Liver (tissue), 9 donors: Measurements from ENCODE around the gene MASP1. TPM values are rescaled to one million over a fixed set of nuclear protein-coding genes. Genes with fewer than 3 reads are reported as not detected.

Source experiments
- DNase-seq: peaks from one replicate; pipeline ENCODE4 v3.0.0-alpha.2; 2017; ENCODE audit warnings: low spot score
- H3K27ac ChIP-seq, 2 donors: one replicate each; pipeline ENCODE4 v1.7.0; 2013; ENCODE audit warnings: inconsistent platforms in 2 of 2, low read length in 2 of 2, control low read depth in 1 of 2, low read depth in 1 of 2, mild to moderate bottlenecking in 1 of 2
- H3K27me3 ChIP-seq, 4 donors: one replicate each; pipeline versions ENCODE4 v1.6.1 to v1.7.0; 2013; ENCODE audit warnings: low read length in 3 of 4, inconsistent platforms in 1 of 4, mild to moderate bottlenecking in 1 of 4, moderate library complexity in 1 of 4; ENCODE audit not compliant: control insufficient read depth in 4 of 4, insufficient read depth in 4 of 4
- H3K36me3 ChIP-seq, 4 donors: one replicate each; pipeline versions ENCODE4 v1.6.1 to v1.7.0; 2013; ENCODE audit warnings: low read length in 3 of 4, mild to moderate bottlenecking in 3 of 4, low read depth in 1 of 4, moderate library complexity in 1 of 4; ENCODE audit not compliant: control insufficient read depth in 4 of 4, insufficient read depth in 3 of 4
- H3K4me1 ChIP-seq, 4 donors: one replicate each; pipeline versions ENCODE4 v1.6.1 to v1.7.0; 2013; ENCODE audit warnings: low read length in 3 of 4, mild to moderate bottlenecking in 3 of 4, moderate library complexity in 1 of 4; ENCODE audit not compliant: control insufficient read depth in 4 of 4, insufficient read depth in 4 of 4
- H3K4me3 ChIP-seq, 3 donors: one replicate each; pipeline versions ENCODE4 v1.6.1 to v1.7.0; 2013; ENCODE audit warnings: low read length in 3 of 3, control low read depth in 1 of 3, low read depth in 1 of 3, mild to moderate bottlenecking in 1 of 3
- H3K9ac ChIP-seq, 2 donors: one replicate each; pipeline ENCODE4 v1.7.0; 2013; ENCODE audit warnings: low read length in 2 of 2, mild to moderate bottlenecking in 2 of 2, moderate library complexity in 2 of 2, control low read depth in 1 of 2, low read depth in 1 of 2
- H3K9me3 ChIP-seq, 4 donors: one replicate each; pipeline versions ENCODE4 v1.6.1 to v1.7.0; 2013; ENCODE audit warnings: low read length in 3 of 4; ENCODE audit not compliant: control insufficient read depth in 4 of 4
- ATF3 ChIP-seq: IDR thresholded peaks from 2 replicates; pipeline ENCODE4 v1.6.1; 2016; ENCODE audit warnings: antibody characterized with exemption
- EGR1 ChIP-seq, 2 donors: IDR thresholded peaks; 2 replicates each; pipeline ENCODE4 v1.6.1; 2016 to 2018; ENCODE audit warnings: antibody characterized with exemption in 2 of 2, low read depth in 2 of 2
- FOXA1 ChIP-seq: IDR thresholded peaks from 2 replicates; pipeline ENCODE4 v1.6.1; 2016; ENCODE audit warnings: antibody characterized with exemption
- FOXA2 ChIP-seq: IDR thresholded peaks from 2 replicates; pipeline ENCODE4 v1.6.1; 2016; ENCODE audit warnings: antibody characterized with exemption
- GABPA ChIP-seq, 2 donors: IDR thresholded peaks in 1 of 2; conservative IDR thresholded peaks in 1 of 2; 2 replicates each; pipeline ENCODE4 v1.6.1; 2016; ENCODE audit warnings: antibody characterized with exemption in 2 of 2, mild to moderate bottlenecking in 1 of 2, moderate library complexity in 1 of 2
- HNF4A ChIP-seq, 2 donors: conservative IDR thresholded peaks; 2 replicates each; pipeline ENCODE4 v1.6.1; 2016; ENCODE audit warnings: antibody characterized with exemption in 2 of 2, mild to moderate bottlenecking in 2 of 2
- HNF4G ChIP-seq: IDR thresholded peaks from 2 replicates; pipeline ENCODE4 v1.6.1; 2016; ENCODE audit warnings: antibody characterized with exemption
- JUND ChIP-seq, 2 donors: IDR thresholded peaks; 2 replicates each; pipeline ENCODE4 v1.6.1; 2016; ENCODE audit warnings: antibody characterized with exemption in 2 of 2
- MAX ChIP-seq: IDR thresholded peaks from 2 replicates; pipeline ENCODE4 v1.6.1; 2016; ENCODE audit warnings: antibody characterized with exemption
- NR2F2 ChIP-seq: IDR thresholded peaks from 2 replicates; pipeline ENCODE4 v1.6.1; 2016; ENCODE audit warnings: antibody characterized with exemption
- RAD21 ChIP-seq, 2 donors: IDR thresholded peaks; 2 replicates each; pipeline ENCODE4 v1.6.1; 2016; ENCODE audit warnings: antibody characterized with exemption in 2 of 2, mild to moderate bottlenecking in 2 of 2
- RXRA ChIP-seq, 2 donors: IDR thresholded peaks; 2 replicates each; pipeline ENCODE4 v1.6.1; 2017 to 2018; ENCODE audit warnings: antibody characterized with exemption in 2 of 2, mild to moderate bottlenecking in 1 of 2
- TAF1 ChIP-seq: conservative IDR thresholded peaks from 2 replicates; pipeline ENCODE4 v1.6.1; 2016; ENCODE audit warnings: antibody characterized with exemption, mild to moderate bottlenecking
- YY1 ChIP-seq: IDR thresholded peaks from 2 replicates; pipeline ENCODE4 v1.6.1; 2016; ENCODE audit warnings: antibody characterized with exemption, mild to moderate bottlenecking
- ZBTB33 ChIP-seq: IDR thresholded peaks from 2 replicates; pipeline ENCODE4 v1.6.1; 2016; ENCODE audit warnings: antibody characterized with exemption
- WGBS: extraction: QIAGEN DNeasy Blood & Tissue Kit; methylation state at CpG from one replicate; pipeline ENCODE4 v1.1.7; 2013; 5-methylcytosine and 5-hydroxymethylcytosine counted together
- polyA plus RNA-seq, 2 donors: library from polyadenylated mRNA; stranded (reverse) in 1 of 2; unstranded in 1 of 2; fragments of 200-250 nt in 1 of 2; fragments of >200 nt in 1 of 2; fragmentation: Nextera tagmentation in 1 of 2; extraction: Ambion mirVana in 1 of 2; gene quantifications; one replicate each; pipeline versions ENCODE4 v1.2.1 to v1.2.3, GENCODE V29; 2013 to 2015
- total RNA-seq, 2 donors: library from RNA; depleted of rRNA; stranded (reverse); fragments of >200 nt; gene quantifications; one replicate each; pipeline ENCODE4 v1.2.3, GENCODE V29; 2014
- TF ChIP-seq, protein P1 (sequence below): fragments of 150-350 bp; IDR thresholded peaks from 2 replicates; pipeline ENCODE4 v1.5.1; 2017; ENCODE audit warnings: improper control_type of control experiment, low read depth, low read length; ENCODE audit not compliant: missing input control
- TF ChIP-seq, protein P2 (sequence below): IDR thresholded peaks from 2 replicates; pipeline ENCODE4 v1.6.1; 2016; ENCODE audit warnings: antibody characterized with exemption, mild to moderate bottlenecking
- donor health status: healthy.
- donor health status: healthy.
- donor health status: healthy.
- donor health status: healthy.
- donor health status: healthy.

MASP1 gene
- total and polyA plus RNA-seq, 4 donors = 53.2 to 83.8 (median 73.8) TPM

- H3K36me3 ChIP-seq = peaks cover 0 to 6% (median 3%) of the 10 kb centered on the region in 4 donors
- H3K27ac ChIP-seq = no peak overlapping the region
- H3K9ac ChIP-seq = no peak overlapping the region
- no peaks in the 10 kb centered on the region for H3K4me1 ChIP-seq
- no peak for DNase-seq
- no peak overlapping the region for H3K4me3 ChIP-seq
- TF ChIP-seq GABPA (IDR thresholded peaks at IDR 0.05 in 1 of 2, conservative IDR thresholded peaks at IDR 0.05 in 1 of 2) (no peak), JUND (IDR thresholded peaks at IDR 0.05) (no peak), EGR1 (IDR thresholded peaks at IDR 0.05; ENCODE audit: low read depth in 2 of 2) (no peak), RXRA (IDR thresholded peaks at IDR 0.05) (no peak)
- TF ChIP-seq, protein P1, sequence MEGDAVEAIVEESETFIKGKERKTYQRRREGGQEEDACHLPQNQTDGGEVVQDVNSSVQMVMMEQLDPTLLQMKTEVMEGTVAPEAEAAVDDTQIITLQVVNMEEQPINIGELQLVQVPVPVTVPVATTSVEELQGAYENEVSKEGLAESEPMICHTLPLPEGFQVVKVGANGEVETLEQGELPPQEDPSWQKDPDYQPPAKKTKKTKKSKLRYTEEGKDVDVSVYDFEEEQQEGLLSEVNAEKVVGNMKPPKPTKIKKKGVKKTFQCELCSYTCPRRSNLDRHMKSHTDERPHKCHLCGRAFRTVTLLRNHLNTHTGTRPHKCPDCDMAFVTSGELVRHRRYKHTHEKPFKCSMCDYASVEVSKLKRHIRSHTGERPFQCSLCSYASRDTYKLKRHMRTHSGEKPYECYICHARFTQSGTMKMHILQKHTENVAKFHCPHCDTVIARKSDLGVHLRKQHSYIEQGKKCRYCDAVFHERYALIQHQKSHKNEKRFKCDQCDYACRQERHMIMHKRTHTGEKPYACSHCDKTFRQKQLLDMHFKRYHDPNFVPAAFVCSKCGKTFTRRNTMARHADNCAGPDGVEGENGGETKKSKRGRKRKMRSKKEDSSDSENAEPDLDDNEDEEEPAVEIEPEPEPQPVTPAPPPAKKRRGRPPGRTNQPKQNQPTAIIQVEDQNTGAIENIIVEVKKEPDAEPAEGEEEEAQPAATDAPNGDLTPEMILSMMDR = no peak
- TF ChIP-seq, protein P2, sequence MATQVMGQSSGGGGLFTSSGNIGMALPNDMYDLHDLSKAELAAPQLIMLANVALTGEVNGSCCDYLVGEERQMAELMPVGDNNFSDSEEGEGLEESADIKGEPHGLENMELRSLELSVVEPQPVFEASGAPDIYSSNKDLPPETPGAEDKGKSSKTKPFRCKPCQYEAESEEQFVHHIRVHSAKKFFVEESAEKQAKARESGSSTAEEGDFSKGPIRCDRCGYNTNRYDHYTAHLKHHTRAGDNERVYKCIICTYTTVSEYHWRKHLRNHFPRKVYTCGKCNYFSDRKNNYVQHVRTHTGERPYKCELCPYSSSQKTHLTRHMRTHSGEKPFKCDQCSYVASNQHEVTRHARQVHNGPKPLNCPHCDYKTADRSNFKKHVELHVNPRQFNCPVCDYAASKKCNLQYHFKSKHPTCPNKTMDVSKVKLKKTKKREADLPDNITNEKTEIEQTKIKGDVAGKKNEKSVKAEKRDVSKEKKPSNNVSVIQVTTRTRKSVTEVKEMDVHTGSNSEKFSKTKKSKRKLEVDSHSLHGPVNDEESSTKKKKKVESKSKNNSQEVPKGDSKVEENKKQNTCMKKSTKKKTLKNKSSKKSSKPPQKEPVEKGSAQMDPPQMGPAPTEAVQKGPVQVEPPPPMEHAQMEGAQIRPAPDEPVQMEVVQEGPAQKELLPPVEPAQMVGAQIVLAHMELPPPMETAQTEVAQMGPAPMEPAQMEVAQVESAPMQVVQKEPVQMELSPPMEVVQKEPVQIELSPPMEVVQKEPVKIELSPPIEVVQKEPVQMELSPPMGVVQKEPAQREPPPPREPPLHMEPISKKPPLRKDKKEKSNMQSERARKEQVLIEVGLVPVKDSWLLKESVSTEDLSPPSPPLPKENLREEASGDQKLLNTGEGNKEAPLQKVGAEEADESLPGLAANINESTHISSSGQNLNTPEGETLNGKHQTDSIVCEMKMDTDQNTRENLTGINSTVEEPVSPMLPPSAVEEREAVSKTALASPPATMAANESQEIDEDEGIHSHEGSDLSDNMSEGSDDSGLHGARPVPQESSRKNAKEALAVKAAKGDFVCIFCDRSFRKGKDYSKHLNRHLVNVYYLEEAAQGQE = no peak
- H3K9me3 ChIP-seq = no peaks in the 10 kb centered on the region
- 94% methylated on average over 1 of the region's 1 CpG for whole genome bisulfite sequencing
- H3K27me3 ChIP-seq = no peaks in the 10 kb centered on the region
Measured at GRCh38 chr3:187213616-187214015, 77.9 kb downstream of the MASP1 start.

DNA sequence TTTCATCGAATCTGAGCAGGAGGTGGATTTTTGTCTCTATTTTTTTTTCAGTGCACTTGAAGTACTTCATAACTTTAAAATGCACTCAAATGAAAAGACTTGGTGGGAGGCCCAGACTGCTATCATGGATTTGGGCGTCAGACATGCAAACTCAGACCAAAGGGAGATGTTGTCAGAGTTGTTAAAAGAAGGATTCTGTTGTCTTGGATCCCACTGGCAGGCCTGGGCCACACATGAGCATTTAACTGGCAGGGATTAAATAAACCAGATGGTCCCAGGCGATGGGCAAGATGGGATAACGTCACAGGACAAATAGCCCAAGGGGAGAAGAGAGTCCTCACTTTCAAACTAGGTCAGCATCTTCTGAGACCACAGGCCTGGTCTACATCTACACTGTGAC, 78.8 kb downstream of the MASP1 start:
- no peak for TF ChIP-seq MAX
- no peak for TF ChIP-seq FOXA1
- TF ChIP-seq ZBTB33 = no peak
- no peak for TF ChIP-seq YY1
- TF ChIP-seq TAF1 = no peak
- no peak for TF ChIP-seq GABPA (IDR thresholded peaks at IDR 0.05 in 1 of 2, conservative IDR thresholded peaks at IDR 0.05 in 1 of 2)
- no peak for TF ChIP-seq EGR1 (IDR thresholded peaks at IDR 0.05; ENCODE audit: low read depth in 2 of 2)
- TF ChIP-seq, protein P1 = no peak
- TF ChIP-seq HNF4G = no peak
- TF ChIP-seq ATF3 = no peak
- TF ChIP-seq HNF4A (conservative IDR thresholded peaks at IDR 0.05) = no peak
- no peak for TF ChIP-seq JUND (IDR thresholded peaks at IDR 0.05)
- TF ChIP-seq NR2F2 = no peak
- TF ChIP-seq RXRA (IDR thresholded peaks at IDR 0.05) = no peak
- no peak for TF ChIP-seq RAD21 (IDR thresholded peaks at IDR 0.05)
- TF ChIP-seq, protein P2 = no peak
- no peak for TF ChIP-seq FOXA2
- no peaks in the 10 kb centered on the region for H3K27me3 ChIP-seq
- no peak overlapping the region for H3K27ac ChIP-seq
- no peaks in the 10 kb centered on the region for H3K9me3 ChIP-seq
- no peak overlapping the region for H3K9ac ChIP-seq
- no peak for DNase-seq
- H3K36me3 ChIP-seq = peaks cover 0 to 2% (median 0%) of the 10 kb centered on the region in 4 donors
- 82% methylated on average over 4 of the region's 4 CpGs for WGBS
- no peaks in the 10 kb centered on the region for H3K4me1 ChIP-seq
- no peak overlapping the region for H3K4me3 ChIP-seq
